ENCODE results near the gene SMAD6.

- no peak for TF ChIP-seq CTCF (conservative IDR thresholded peaks at IDR 0.05; ENCODE audit: low read depth, low read length)
- TF ChIP-seq EZH2 (IDR thresholded peaks at IDR 0.05; ENCODE audit: low read length, unreplicated experiment): no peak
- no peak for TF ChIP-seq EZH2phosphoT487 (IDR thresholded peaks at IDR 0.05; ENCODE audit: borderline replicate concordance, low read length)
Measured at GRCh38 chr15:66725464-66725785, 23.4 kb downstream of the SMAD6 start.
